Loucy (cell line): ENCODE data around the gene RNASEH2A.

Experiments used
- CTCF ChIP-seq: fragments of 200-600 bp; sonication (generic); conservative IDR thresholded peaks from 2 replicates; pipeline ENCODE4 v1.5.1; 2014; ENCODE audit warnings: mild to moderate bottlenecking, antibody characterized with exemption, low read length
- EZH2phosphoT487 ChIP-seq: fragments of 200-600 bp; IDR thresholded peaks from 2 replicates; pipeline ENCODE4 v1.6.1; 2018; ENCODE audit warnings: antibody characterized with exemption, mild to moderate bottlenecking, moderate library complexity, borderline replicate concordance

- TF ChIP-seq EZH2phosphoT487 (no peak), CTCF (peak; percentile 49)
Measured at GRCh38 chr19:12838182-12838885, 31.9 kb downstream of the RNASEH2A start, which contains the start of gene MAST1.
